Right ventricle myocardium inferior (tissue), 1 donor: ENCODE measurements around the gene TNNT1. TPM values are rescaled to one million over a fixed set of nuclear protein-coding genes. Genes with fewer than 3 reads are reported as not detected.

ENCODE experiments used
- ATAC-seq: fragments of 200-7000 bp; cut with Tn5 transposase; one replicate; pipeline ENCODE4 v1.9.1; 2020; ENCODE audit warnings: mild to moderate bottlenecking, moderate library complexity
- DNase-seq: peaks from one replicate; pipeline ENCODE4 v3.0.0; 2021; ENCODE audit errors: missing footprints
- intact Hi-C: fragments of 100-400 bp; cut with DNase I; formaldehyde crosslinking; loops from one replicate; pipeline ENCODE4 v1.11.0; 2022
- total RNA-seq: library from RNA; stranded (reverse); fragmentation: NEBNext Ultra II Directional; extraction: Animal tissue kit (Norgen Biotek cat#: 25700); gene quantifications from one replicate; pipeline ENCODE4 v1.2.1, GENCODE V29; 2021
- donor health status: DM: no; HTN: yes; CAD: no; lungs with severe emphysema.

TNNT1 gene
- total RNA-seq, 1 donor from 2014 or later = 66.0 TPM

- intact Hi-C loops = no loop called here
- DNase-seq (peak; percentile 51), ATAC-seq (no peak)
Measured at GRCh38 chr19:55097864-55098715, 50.9 kb downstream of the TNNT1 start.

DNA sequence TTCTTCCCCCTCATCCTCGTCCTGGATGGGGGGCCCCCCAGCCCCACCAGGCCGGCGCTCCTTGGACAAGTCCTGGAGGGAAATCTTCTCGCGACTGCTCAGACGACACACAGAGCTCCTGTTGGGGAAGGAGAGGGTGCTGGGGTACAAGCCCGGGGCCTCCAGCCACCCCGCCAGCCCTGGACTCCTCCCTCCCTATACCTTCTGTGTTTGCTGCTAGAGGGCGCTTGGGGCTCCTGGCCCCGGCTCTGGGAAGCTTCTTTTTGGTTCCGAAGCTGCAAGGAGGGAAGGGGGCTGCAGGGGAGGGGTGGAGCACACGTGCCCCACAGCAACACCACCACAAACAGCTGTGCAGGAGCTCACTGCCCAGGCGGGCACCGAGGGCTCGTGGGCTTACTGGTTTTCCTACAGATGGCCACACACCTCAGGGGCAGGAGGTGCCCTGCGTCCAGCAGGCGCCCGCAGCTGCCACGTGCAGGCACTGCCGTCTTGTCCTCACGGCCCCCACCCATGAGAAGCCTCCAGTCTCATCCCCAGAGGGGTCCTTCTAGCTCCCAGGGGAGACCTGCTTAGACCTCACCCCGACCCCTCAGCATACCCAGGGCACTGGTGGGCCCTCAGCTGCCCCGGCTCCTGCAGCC, 52.8 kb downstream of the TNNT1 start:
- ATAC-seq (no peak), DNase-seq (no peak)
- intact Hi-C loops = no loop called here

DNA sequence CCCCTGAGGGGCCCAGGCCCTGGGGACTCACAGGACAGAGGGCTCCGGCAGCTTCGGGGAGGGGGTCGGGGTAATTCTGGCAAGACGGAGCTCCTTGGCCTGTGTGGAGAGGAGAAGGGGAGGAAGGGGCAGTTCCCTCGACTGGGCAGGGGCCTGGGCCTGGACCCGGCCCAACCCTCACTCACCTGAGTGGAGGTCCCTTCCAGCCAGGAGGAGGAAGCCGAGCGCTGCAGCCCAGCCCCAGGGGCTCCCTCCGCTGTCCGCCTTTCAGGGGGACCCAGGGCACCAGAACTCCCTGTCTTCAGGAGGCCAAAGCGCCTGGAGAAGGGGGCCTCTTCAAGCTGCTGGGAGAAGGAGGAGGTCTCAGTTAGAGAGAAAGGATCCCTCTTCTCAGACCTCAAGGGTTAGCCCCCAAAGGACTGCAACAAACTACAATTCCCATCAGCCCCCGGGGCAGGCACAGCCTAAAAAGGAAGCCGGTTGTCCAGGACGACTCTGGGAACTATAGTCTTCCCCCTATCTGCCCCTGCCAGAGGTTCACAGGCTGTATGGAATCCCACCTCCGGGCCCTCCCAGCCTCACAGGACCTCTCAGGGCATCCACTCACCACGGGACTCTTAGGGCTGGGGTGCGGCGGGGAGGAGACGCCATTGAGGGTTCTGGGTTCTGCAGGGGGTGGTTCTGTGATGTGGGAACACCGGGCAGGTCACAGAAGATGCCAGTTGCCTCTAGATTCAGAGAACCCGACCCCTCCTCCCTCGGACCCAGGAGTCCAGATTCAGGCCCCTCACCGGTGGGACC, 53.5 kb downstream of the TNNT1 start:
- ATAC-seq = no peak
- peak; percentile 25 for DNase-seq
- intact Hi-C loops = no loop called here

DNA sequence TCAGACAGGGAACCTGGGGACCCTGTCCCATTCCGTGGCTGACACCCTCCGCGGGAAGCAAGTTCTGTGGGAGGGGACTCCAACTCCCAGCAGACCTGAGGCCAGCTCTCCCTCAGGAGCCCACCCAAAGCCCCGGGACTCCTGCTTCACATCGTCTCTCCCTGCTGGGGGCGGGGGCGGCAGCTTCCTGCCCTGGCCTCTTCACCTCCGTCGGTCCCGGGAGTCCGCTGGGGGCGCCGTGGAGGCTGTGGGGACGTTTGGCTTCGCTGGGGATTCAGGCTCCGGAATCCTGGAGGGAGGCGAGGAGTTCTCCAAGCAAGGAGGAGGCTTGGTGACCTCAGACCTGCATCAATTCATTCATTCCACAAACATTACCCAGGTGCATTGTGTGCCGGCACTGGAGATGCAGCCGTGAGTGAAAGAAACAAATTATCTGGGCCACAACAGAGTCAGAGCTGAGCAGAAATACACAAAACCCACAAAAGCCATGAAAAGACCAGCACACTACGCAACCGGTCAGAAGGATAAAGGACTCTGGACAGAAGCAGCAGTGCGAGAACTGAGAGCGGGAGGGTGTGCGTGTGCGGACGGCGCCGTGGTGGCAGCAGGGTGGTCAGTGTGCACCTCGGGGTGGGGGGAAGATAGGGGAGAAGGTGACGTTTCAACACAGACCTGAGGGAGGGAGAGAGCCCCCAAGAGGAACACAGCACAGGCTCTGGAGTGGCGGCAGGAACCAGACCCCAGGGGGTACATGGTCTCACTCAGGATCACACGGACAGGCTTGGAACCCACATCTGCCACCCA, 54.3 kb downstream of the TNNT1 start:
- intact Hi-C loops = no loop called here
- DNase-seq = no peak

DNA sequence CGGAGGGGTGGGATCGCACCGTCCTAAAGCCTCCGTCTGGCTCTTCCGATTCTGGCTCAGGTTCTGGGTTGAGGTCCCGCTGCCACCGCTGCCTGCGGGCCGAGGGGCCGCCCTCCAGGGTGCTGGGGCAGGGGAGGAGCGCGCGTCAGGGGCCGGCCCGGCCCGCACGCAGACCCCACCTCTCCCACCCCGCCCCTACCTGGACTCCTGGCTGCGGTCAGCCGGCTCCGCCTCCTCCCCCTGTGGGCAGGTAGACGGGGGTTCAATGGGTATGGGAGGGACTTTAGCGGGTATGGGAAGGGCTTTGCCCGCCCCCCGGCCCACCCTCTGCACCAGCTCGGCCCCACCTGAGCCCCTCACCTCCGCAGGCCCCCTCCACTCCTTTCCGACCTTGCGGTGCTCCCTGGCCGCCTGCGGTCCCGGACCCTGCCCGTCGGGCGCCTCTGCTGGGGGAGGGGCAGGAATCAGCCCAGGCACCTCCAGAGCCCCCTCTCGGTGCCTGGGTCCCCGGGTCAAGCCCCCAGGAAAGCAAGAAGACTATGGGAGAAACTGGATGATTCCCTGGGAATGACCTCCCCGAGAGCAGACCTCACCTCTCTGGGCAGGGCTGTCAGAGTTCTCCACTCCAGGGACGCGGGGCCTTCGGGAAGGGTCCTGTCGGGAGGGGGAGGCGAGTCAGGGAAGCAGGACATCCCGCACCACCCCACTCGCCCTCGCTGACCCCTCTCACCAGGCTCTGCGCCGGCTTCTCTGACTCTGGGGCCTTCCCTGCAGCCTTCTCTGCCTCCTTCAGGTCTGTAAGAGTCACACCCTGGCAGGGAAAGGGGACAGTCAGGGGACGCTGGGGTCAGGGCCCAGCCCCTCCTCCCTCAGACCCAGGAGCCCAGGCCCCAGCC, 56.3 kb downstream of the TNNT1 start:
- no peak for DNase-seq
- no peak for ATAC-seq
- intact Hi-C loops = no loop called here

More for the DNA sequence above, 54.3 kb downstream of the TNNT1 start:
- no peak for ATAC-seq

- ATAC-seq = no peak
- intact Hi-C loops = no loop called here
- no peak for DNase-seq
Measured at GRCh38 chr19:55091955-55092354, 57.1 kb downstream of the TNNT1 start.

DNA sequence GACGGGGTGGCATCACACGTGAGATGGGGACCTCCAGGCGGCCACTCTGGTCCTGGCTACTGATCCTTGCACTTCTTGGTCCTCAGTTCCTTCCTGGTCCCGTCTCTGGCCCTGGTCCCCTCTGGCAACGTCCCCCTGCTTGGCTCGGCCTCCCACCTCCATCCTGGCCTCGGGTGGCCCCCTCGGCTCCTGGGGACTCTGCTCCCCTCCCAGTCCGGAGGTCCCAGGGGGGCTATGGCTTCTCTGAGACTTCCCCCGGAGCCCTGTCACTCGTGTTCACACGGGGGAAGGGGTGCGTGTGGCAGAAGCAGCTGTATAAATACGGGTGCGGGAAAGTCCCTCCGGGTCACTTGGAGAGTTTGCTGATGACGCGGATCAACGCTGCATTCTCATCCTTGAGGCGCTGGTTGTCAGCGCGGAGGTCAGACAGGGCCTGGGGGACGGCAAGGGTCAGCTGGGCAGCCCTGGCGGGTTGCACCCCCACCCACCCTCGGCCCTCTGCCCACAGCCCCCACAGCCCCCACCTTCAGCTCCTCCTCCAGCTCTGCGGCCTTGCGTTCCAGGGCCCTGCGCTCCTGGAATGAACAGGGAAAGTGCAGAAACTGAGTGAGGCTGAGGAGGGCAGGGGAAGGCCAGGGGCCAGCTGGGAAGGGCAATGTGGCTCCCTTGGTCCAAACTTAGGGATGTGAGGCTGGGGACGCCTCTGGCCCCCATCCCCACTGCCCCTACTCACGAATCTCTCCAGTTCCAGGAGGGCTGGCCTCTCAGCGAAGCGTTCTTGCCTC, 57.7 kb downstream of the TNNT1 start:
- no peak for DNase-seq
- intact Hi-C loops = no loop called here
- no peak for ATAC-seq

- no peak for DNase-seq
Measured at GRCh38 chr19:55090564-55090963, 58.4 kb downstream of the TNNT1 start.

GRCh38 chr19:55089342-55089944, 59.6 kb downstream of the TNNT1 start:
- DNase-seq (no peak), ATAC-seq (no peak)

More at GRCh38 chr19:55090564-55090963, 58.4 kb downstream of the TNNT1 start:
- intact Hi-C loops = no loop called here
- ATAC-seq = no peak

DNA sequence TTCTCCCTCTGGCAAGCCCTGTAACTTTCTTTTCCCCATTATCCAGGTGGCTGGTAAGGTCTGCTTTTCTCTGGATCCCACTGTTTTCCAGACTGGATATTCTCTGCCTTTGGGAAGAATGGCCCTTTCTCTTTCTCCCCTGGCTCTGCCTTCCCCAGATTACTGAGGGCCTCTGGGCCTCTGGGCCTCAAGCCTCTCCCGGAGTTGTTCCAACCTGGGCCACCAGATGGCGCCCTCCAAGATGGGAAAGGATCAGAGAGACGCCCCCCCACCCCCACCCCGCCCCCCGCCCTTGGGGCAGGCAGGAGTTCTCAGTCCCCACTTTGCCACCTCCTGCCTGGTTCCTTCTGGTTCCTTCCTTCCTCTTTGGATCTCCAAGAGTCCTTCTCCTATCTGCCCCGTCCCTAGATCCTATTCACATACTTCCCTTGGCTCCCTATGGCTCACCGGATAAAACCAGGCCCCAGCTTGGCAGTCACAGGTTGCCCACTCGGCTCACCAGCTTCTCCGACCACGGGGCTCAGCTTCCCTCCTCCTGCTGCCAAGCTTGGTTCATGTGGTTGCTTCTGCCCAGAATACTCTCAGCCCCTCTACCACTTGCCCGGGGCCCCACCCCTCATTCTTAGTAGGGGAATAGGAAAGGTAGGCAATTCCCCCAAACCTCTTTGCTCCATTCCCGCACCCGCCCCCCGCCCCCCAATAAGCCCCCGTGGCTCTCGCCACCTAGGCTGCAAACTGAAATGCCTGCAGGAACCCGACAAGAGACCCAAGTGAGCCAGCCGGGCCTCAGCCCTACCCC, 60.3 kb downstream of the TNNT1 start:
- DNase-seq (peak; percentile 85), ATAC-seq (peak; percentile 28)
- intact Hi-C loops = no loop called here

More at GRCh38 chr19:55089342-55089944, 59.6 kb downstream of the TNNT1 start:
- intact Hi-C loops = no loop called here

- DNase-seq = no peak
- intact Hi-C loops = no loop called here
- no peak for ATAC-seq
Measured at GRCh38 chr19:55088021-55088451, 61.0 kb downstream of the TNNT1 start.

DNA sequence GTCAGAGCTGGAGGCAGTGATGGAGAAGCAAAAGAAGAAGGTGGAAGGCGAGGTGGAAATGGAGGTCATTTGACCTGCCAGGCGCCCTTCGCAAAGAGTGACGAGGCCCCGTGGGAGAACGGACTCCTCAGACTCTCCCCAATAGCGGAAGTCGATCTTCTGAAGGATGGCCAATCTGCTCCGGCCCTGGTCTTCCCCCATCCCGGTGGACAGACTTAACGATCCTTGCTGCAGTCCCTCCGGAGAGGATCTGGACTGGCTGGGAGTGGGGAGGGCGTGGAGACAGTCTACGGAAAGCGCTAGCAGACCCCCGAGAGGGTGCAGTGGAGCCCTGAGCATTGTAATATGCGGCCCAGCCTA, 61.5 kb downstream of the TNNT1 start:
- no peak for DNase-seq
- intact Hi-C loops = loop anchor here (2.0 kb wide), 1 partner anchor 25 kb away; no protein-coding TSS in a partner anchor
- peak; percentile 27 for ATAC-seq

DNA sequence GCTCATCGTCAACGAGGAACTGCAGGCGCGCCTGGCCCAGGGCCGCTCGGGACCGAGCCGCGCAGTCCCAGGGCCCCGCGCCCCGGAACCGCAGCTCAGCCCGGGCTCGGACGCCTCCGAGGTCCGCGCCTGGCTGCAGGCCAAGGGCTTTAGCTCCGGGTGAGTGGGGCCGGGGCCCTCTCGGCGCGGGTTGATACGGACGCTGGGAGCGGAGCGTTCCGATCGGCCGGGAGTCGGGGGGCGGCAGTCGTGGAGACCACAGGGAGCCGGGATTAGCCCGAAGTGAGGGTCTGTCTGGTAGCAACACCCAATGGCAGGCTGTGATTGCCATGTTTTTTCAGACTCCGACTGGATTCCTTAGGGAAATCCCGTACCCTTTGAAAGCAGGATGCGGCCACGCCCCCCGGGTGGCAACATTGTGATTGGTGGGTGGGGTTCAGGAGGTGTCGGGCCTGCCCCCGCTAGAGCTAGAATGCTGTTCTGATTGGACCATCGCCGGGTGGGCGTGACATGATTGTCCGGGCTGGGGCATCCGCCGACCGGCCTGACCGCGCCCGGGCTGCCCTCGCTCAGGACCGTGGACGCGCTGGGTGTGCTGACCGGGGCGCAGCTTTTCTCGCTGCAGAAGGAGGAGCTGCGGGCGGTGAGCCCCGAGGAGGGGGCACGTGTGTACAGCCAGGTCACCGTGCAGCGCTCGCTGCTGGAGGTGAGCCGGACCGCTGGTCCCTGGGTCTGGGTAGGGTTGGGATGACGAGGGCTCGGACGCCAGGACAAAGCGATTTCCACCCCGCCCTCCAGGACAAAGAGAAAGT, 62.1 kb downstream of the TNNT1 start:
- ATAC-seq (peak; percentile 86), DNase-seq (peak; percentile 96)
- intact Hi-C loops = loop anchor here (2.0 kb wide), 1 partner anchor 26 kb away; no protein-coding TSS in a partner anchor

GRCh38 chr19:55085923-55086715, 62.9 kb downstream of the TNNT1 start:
- ATAC-seq (no peak), DNase-seq (no peak)
- intact Hi-C loops = loop anchor here (2.0 kb wide), 1 partner anchor 27 kb away; no protein-coding TSS in a partner anchor
